Loucy (cell line): ENCODE results near the gene PINK1.
A peak's percentile ranks its signal among the peaks of the same experiment; 100 is the strongest.

Experiments used
- H2AFZ ChIP-seq: fragments of 200-600 bp; sonication (generic); 2 replicates; pipeline ENCODE4 v1.6.0; 2016; ENCODE audit warnings: antibody characterized with exemption, mild to moderate bottlenecking, low read length, moderate library complexity
- H3F3A ChIP-seq: fragments of 200-600 bp; 2 replicates; pipeline ENCODE4 v1.6.0; 2016; ENCODE audit warnings: antibody characterized with exemption, low read depth, mild to moderate bottlenecking
- H3K27me3 ChIP-seq: fragments of 200-600 bp; sonication (generic); 2 replicates; pipeline ENCODE4 v1.6.1; 2014; ENCODE audit warnings: low read length, mild to moderate bottlenecking; ENCODE audit not compliant: insufficient read depth, poor library complexity, severe bottlenecking
- H3K36me3 ChIP-seq: fragments of 200-600 bp; sonication (generic); 2 replicates; pipeline ENCODE4 v1.6.1; 2016; ENCODE audit warnings: low read length; ENCODE audit not compliant: insufficient read depth
- H3K4me1 ChIP-seq: fragments of 200-600 bp; sonication (generic); 2 replicates; pipeline ENCODE4 v1.5.1; 2014; ENCODE audit warnings: low read length, mild to moderate bottlenecking; ENCODE audit not compliant: insufficient read depth, poor library complexity, severe bottlenecking
- H3K4me2 ChIP-seq: fragments of 200-600 bp; sonication (generic); 2 replicates; pipeline ENCODE4 v1.6.0; 2014; ENCODE audit warnings: antibody characterized with exemption, low read length, low read depth, mild to moderate bottlenecking; ENCODE audit not compliant: poor library complexity, severe bottlenecking
- H3K4me3 ChIP-seq: fragments of 200-600 bp; sonication (generic); 2 replicates; pipeline ENCODE4 v1.5.1; 2014; ENCODE audit warnings: low read length, mild to moderate bottlenecking, mixed read lengths; ENCODE audit not compliant: poor library complexity, severe bottlenecking
- H3K79me2 ChIP-seq: fragments of 200-600 bp; sonication (generic); 2 replicates; pipeline ENCODE4 v1.6.1; 2014; ENCODE audit warnings: low read length; ENCODE audit not compliant: insufficient read depth
- H3K9ac ChIP-seq: fragments of 200-600 bp; sonication (generic); 2 replicates; pipeline ENCODE4 v1.6.0; 2014; ENCODE audit warnings: mild to moderate bottlenecking, low read depth, low read length, moderate library complexity; ENCODE audit not compliant: poor library complexity, severe bottlenecking
- H3K9me2 ChIP-seq: fragments of 200-600 bp; sonication (generic); replicated peaks from 2 replicates; pipeline ENCODE4 v1.6.1; 2016; ENCODE audit warnings: low read depth, low read length, mixed read lengths
- H3K9me3 ChIP-seq: fragments of 200-600 bp; sonication (generic); 2 replicates; pipeline ENCODE4 v1.6.1; 2014; ENCODE audit warnings: mild to moderate bottlenecking, antibody characterized with exemption, low read length, low read depth; ENCODE audit not compliant: insufficient read depth
- H4K20me1 ChIP-seq: fragments of 200-600 bp; sonication (generic); 2 replicates; pipeline ENCODE4 v1.6.0; 2014; ENCODE audit warnings: antibody characterized with exemption, low read length, mild to moderate bottlenecking; ENCODE audit not compliant: insufficient read depth, poor library complexity, severe bottlenecking
- EZH2phosphoT487 ChIP-seq: fragments of 200-600 bp; IDR thresholded peaks from 2 replicates; pipeline ENCODE4 v1.6.1; 2018; ENCODE audit warnings: antibody characterized with exemption, mild to moderate bottlenecking, moderate library complexity, borderline replicate concordance
- TF ChIP-seq, protein P1 (sequence below): fragments of 200-600 bp; sonication (generic); conservative IDR thresholded peaks from 2 replicates; pipeline ENCODE4 v1.5.1; 2014; ENCODE audit warnings: mild to moderate bottlenecking, antibody characterized with exemption, low read length

The PINK1 gene

GRCh38 chr1:20665726-20666125 is 32.5 kb downstream of the PINK1 start:
- H3K79me2 ChIP-seq: peaks cover 13% of the 10 kb centered on the region
- no peaks in the 10 kb centered on the region for H3K36me3 ChIP-seq
- H3K9ac ChIP-seq: peak overlapping the region; percentile 2
- H3F3A ChIP-seq: peaks cover 3% of the 10 kb centered on the region; the same call in 1 of the 2 replicates
- H3K9me3 ChIP-seq: no peaks in the 10 kb centered on the region
- 0 out of 2 replicates have a peak overlapping the region, but pooled peaks have one; percentile 3 for H2AFZ ChIP-seq
- H3K27me3 ChIP-seq: no peaks in the 10 kb centered on the region
- TF ChIP-seq, protein P1, sequence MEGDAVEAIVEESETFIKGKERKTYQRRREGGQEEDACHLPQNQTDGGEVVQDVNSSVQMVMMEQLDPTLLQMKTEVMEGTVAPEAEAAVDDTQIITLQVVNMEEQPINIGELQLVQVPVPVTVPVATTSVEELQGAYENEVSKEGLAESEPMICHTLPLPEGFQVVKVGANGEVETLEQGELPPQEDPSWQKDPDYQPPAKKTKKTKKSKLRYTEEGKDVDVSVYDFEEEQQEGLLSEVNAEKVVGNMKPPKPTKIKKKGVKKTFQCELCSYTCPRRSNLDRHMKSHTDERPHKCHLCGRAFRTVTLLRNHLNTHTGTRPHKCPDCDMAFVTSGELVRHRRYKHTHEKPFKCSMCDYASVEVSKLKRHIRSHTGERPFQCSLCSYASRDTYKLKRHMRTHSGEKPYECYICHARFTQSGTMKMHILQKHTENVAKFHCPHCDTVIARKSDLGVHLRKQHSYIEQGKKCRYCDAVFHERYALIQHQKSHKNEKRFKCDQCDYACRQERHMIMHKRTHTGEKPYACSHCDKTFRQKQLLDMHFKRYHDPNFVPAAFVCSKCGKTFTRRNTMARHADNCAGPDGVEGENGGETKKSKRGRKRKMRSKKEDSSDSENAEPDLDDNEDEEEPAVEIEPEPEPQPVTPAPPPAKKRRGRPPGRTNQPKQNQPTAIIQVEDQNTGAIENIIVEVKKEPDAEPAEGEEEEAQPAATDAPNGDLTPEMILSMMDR: no peak
- TF ChIP-seq EZH2phosphoT487: no peak
- peaks cover 22% of the 10 kb centered on the region for H3K4me1 ChIP-seq
- H4K20me1 ChIP-seq: peaks cover 3% of the 10 kb centered on the region
- H3K4me2 ChIP-seq: peak overlapping the region; percentile 29
- H3K9me2 ChIP-seq: no peaks in the 10 kb centered on the region
- H3K4me3 ChIP-seq: peak overlapping the region; percentile 17

- no peaks in the 10 kb centered on the region for H3K9me3 ChIP-seq
- no peaks in the 10 kb centered on the region for H4K20me1 ChIP-seq
- H2AFZ ChIP-seq: peak overlapping the region; percentile 3; the same call in 1 of the 2 replicates
- peaks cover 22% of the 10 kb centered on the region for H3K4me1 ChIP-seq
- H3K9ac ChIP-seq: peak overlapping the region; percentile 2
- H3K79me2 ChIP-seq: peaks cover 9% of the 10 kb centered on the region
- no peaks in the 10 kb centered on the region for H3K36me3 ChIP-seq
- H3K27me3 ChIP-seq: no peaks in the 10 kb centered on the region
- peaks cover 3% of the 10 kb centered on the region; the same call in 1 of the 2 replicates for H3F3A ChIP-seq
- H3K4me3 ChIP-seq: peak overlapping the region; percentile 36
- peak overlapping the region; percentile 29 for H3K4me2 ChIP-seq
- TF ChIP-seq, protein P1: no peak
- TF ChIP-seq EZH2phosphoT487: no peak
- no peaks in the 10 kb centered on the region for H3K9me2 ChIP-seq
Measured at GRCh38 chr1:20666146-20666545, 32.9 kb downstream of the PINK1 start.

DNA sequence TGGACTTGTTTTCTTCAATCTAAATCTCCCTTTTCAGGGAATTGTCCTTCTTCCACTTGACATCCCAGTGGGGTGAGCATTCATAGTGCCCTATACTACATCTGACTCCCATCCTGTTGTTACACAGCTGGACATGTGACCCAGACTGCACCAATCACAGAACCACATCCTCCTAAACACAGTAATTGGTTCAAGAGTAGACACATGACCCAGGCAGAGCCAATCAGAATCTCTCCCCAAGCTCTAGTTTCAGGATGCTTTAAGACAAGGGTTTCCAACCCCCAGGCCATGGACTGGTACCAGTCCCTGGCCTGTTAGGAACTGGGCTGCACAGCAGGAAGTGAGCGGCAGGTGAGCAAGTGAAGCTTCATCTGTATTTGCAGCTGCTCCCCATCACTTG is 33.5 kb downstream of the PINK1 start:
- no peaks in the 10 kb centered on the region for H3K36me3 ChIP-seq
- H3F3A ChIP-seq: peaks cover 3% of the 10 kb centered on the region; the same call in 1 of the 2 replicates
- H3K79me2 ChIP-seq: peaks cover 7% of the 10 kb centered on the region; the same call in 1 of the 2 replicates
- no peaks in the 10 kb centered on the region for H3K9me3 ChIP-seq
- H3K4me3 ChIP-seq: peak overlapping the region; percentile 36
- no peaks in the 10 kb centered on the region for H4K20me1 ChIP-seq
- no peak overlapping the region for H3K9ac ChIP-seq
- H2AFZ ChIP-seq: peak overlapping the region; percentile 77
- peak overlapping the region; percentile 29 for H3K4me2 ChIP-seq
- H3K27me3 ChIP-seq: no peaks in the 10 kb centered on the region
- TF ChIP-seq, protein P1: no peak
- TF ChIP-seq EZH2phosphoT487: no peak
- no peaks in the 10 kb centered on the region for H3K9me2 ChIP-seq
- H3K4me1 ChIP-seq: peaks cover 22% of the 10 kb centered on the region
